Mucosa of rectum (tissue), 2 donors: ENCODE results near the gene SHQ1.
A peak's percentile ranks its signal among the peaks of the same experiment; 100 is the strongest.
"Not testable (repeated sequence)": the region's sequence is repeated elsewhere in the genome, so short reads cannot be mapped to it uniquely, and the experiment has no call there.

Source experiments
- H3K27ac ChIP-seq, 2 donors: one replicate each; pipeline ENCODE4 v1.7.0; 2013; ENCODE audit warnings: inconsistent platforms in 2 of 2, low read depth in 2 of 2, low read length in 2 of 2
- H3K27me3 ChIP-seq, 2 donors: one replicate each; pipeline ENCODE4 v1.7.0; 2013; ENCODE audit warnings: low read length in 2 of 2; ENCODE audit not compliant: control insufficient read depth in 2 of 2, insufficient read depth in 2 of 2
- H3K36me3 ChIP-seq, 2 donors: one replicate each; pipeline ENCODE4 v1.7.0; 2013; ENCODE audit warnings: low read length in 2 of 2; ENCODE audit not compliant: control insufficient read depth in 2 of 2, insufficient read depth in 2 of 2
- H3K4me1 ChIP-seq, 2 donors: one replicate each; pipeline ENCODE4 v1.7.0; 2013; ENCODE audit warnings: low read length in 2 of 2, mild to moderate bottlenecking in 1 of 2; ENCODE audit not compliant: control insufficient read depth in 2 of 2, insufficient read depth in 2 of 2
- H3K4me3 ChIP-seq, 2 donors: one replicate each; pipeline ENCODE4 v1.7.0; 2013; ENCODE audit warnings: low read length in 2 of 2
- H3K9ac ChIP-seq, 2 donors: one replicate each; pipeline ENCODE4 v1.7.0; 2013; ENCODE audit warnings: low read length in 2 of 2, low read depth in 1 of 2, mild to moderate bottlenecking in 1 of 2
- H3K9me3 ChIP-seq, 2 donors: one replicate each; pipeline ENCODE4 v1.7.0; 2013; ENCODE audit warnings: low read length in 2 of 2; ENCODE audit not compliant: control insufficient read depth in 2 of 2
- donor health status: healthy.
- donor health status: Normal muscosa, but diverticular disease.

Gene SHQ1

DNA sequence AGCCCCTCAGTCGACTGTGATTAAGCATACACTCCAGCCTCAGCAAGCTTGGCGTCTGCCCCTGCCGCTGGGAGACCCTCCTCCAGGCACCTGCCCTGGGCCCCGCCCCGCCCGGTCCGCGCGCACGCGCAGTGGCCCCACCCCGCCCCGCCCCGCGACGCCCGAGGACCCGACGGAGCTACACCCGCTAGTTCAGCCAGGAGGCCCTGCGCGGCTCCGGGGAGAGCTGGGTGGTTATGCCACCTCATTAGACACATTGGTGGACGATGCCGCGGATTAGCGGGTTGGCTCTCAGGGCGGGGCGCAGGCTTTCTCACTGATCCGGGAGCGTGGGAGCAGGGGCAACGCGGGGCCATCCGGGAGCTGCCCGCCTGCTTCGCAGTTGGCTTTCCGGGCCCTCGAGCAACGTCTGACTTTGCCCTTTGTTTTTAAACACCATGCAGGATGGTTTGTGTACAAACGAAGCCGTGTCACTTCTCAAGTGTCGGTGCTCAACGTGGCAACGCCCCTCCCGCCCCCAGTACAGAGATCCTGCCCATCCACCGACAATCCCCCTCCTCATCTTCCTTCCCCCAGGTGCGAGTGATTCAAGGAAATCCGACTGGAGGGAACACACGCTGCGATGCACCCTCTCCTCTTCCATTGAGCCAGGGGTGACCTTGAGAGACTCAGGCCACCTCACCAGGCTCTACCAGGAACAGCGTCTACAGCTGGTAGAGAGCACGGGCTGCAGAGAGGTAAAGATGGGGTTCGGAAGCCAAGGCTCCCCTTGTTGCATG lies 109.3 kb downstream of the SHQ1 start:
- Histone ChIP-seq H3K27ac (no peak overlapping the region), H3K9ac (peak overlapping the region; percentile 41 to 58), H3K36me3 (no peaks in the 10 kb centered on the region), H3K9me3 (no peaks in the 10 kb centered on the region), H3K4me1 (peaks cover 3 to 13% of the 10 kb centered on the region in 2 donors), H3K4me3 (peak overlapping the region; percentile 60 to 65), H3K27me3 (peaks cover 0 to 3% of the 10 kb centered on the region in 2 donors)

GRCh38 chr3:72735072-72735471 lies 113.2 kb downstream of the SHQ1 start:
- peaks cover 3 to 13% of the 10 kb centered on the region in 2 donors for H3K4me1 ChIP-seq
- not testable (repeated sequence) for H3K9me3 ChIP-seq, H3K4me3 ChIP-seq, H3K36me3 ChIP-seq, H3K27ac ChIP-seq, H3K9ac ChIP-seq, H3K27me3 ChIP-seq

DNA sequence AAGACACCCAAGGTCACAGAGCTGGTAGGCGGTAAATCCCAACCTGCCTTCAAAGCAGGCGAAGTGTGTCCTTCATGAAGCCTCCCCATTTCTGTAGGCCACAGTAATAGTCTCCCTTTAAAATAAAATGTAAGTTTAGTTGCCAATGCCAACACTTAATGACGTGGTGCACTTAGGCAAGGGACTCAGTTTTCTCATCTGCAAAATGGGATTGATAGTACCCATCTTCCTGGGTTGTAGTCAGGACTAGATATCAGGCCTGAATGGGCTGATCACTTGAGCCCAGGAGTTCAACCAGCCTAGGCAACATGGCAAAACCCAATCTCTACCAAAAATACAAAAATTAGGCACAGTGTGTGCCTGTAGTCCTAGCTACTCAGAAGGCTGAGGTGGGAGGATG lies 114.6 kb downstream of the SHQ1 start:
- Histone ChIP-seq H3K4me1 (peaks cover 0 to 5% of the 10 kb centered on the region in 2 donors), H3K9me3 (peaks cover 0 to 3% of the 10 kb centered on the region in 2 donors), H3K27me3 (peaks cover 3% of the 10 kb centered on the region in 2 donors), H3K9ac (no peak overlapping the region), H3K4me3 (no peak overlapping the region), H3K36me3 (no peaks in the 10 kb centered on the region), H3K27ac (no peak overlapping the region)

- H3K9ac ChIP-seq, H3K4me1 ChIP-seq, H3K27me3 ChIP-seq, H3K4me3 ChIP-seq, H3K9me3 ChIP-seq, H3K36me3 ChIP-seq, H3K27ac ChIP-seq: not testable (repeated sequence)
Measured at GRCh38 chr3:72732666-72733345, 115.4 kb downstream of the SHQ1 start.

DNA sequence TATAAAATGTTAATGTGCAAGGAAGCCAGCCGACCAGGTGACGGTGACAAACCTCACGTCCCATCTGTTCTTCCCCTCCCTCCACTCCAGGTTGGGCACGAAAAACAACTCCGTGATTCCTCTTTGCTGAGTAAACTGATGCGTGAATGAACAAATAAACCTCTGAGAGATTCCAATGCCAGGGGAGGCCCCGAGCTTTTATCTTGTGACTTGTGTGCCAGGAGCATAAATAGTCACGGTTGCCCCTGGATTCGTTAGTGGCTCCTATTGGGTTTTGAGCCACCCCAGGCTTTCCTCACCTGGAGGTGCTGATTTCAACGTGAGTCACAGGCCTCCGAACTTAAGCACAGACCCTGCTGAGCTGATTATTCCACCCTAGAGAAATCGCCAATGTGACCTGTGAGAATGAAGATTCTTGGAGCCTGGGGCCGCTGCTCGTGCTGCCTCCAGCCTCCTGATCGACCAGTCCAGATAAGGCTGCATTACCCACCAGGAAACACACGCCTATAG lies 119.2 kb downstream of the SHQ1 start:
- H3K9me3 ChIP-seq, result peaks cover 0 to 3% of the 10 kb centered on the region in 2 donors
- peaks cover 0 to 6% of the 10 kb centered on the region in 2 donors for H3K27me3 ChIP-seq
- H3K9ac ChIP-seq, result no peak overlapping the region
- H3K36me3 ChIP-seq, result no peaks in the 10 kb centered on the region
- H3K4me1 ChIP-seq, result no peaks in the 10 kb centered on the region
- no peak overlapping the region for H3K27ac ChIP-seq
- H3K4me3 ChIP-seq, result no peak overlapping the region

DNA sequence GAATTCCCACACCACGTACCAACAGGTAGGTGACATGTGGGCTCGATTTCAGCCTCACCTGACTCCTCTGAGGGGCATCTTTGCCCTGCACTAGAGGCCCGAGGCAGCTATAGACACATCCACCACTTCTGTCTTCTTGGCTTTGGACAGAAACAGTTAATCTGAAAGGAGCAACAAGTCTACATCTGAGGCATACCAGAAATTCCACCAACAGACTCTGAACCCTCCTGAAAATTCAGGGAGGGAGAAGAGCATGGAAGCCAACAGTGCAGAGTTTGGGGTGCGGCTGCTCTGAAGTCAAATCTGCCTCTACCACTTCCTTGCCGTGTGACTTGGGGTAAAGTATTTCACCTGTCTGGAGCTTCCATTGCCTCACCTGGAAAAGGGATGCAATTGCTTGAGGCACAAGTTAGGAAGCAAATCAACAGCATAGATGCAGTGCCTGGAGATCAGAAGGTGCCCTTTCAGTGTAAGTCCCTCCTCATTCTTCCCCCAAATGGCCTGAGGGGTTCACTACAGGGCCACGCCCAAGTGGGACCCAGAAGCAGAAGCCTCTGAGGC lies 119.8 kb downstream of the SHQ1 start:
- Histone ChIP-seq H3K4me3 (no peak overlapping the region), H3K27ac (no peak overlapping the region), H3K9me3 (peaks cover 0 to 3% of the 10 kb centered on the region in 2 donors), H3K27me3 (peaks cover 0 to 6% of the 10 kb centered on the region in 2 donors), H3K4me1 (no peaks in the 10 kb centered on the region), H3K9ac (no peak overlapping the region), H3K36me3 (no peaks in the 10 kb centered on the region)

DNA sequence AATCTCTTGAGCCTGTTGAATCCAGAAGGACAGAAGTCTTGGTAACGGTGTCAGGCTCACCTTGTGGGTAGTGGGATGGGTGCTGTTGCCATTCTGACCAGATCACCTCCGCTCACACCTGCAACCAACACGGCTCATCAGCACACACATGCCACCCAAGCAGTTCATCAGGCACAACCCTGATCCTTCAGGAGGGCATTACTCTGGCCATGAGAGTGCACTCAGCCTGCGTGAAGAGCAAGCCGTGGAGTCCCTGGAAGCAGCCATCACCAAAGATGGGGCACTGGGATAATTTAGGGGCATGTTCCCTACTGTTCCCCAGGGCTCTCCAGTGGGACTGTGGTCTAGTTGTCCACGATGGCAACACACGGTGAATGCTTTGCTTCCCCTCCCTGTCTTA lies 120.5 kb downstream of the SHQ1 start:
- Histone ChIP-seq H3K4me3 (no peak overlapping the region), H3K27me3 (peaks cover 0 to 6% of the 10 kb centered on the region in 2 donors), H3K4me1 (no peaks in the 10 kb centered on the region), H3K36me3 (no peaks in the 10 kb centered on the region), H3K9ac (no peak overlapping the region), H3K27ac (no peak overlapping the region), H3K9me3 (no peaks in the 10 kb centered on the region)

- Histone ChIP-seq H3K9me3 (no peaks in the 10 kb centered on the region), H3K27ac (no peak overlapping the region), H3K4me3 (no peak overlapping the region), H3K36me3 (no peaks in the 10 kb centered on the region), H3K4me1 (no peaks in the 10 kb centered on the region), H3K27me3 (peaks cover 0 to 6% of the 10 kb centered on the region in 2 donors), H3K9ac (no peak overlapping the region)
Measured at GRCh38 chr3:72727172-72727571, 121.1 kb downstream of the SHQ1 start.

- Histone ChIP-seq H3K27me3 (peaks cover 0 to 6% of the 10 kb centered on the region in 2 donors), H3K9ac (no peak overlapping the region), H3K27ac (no peak overlapping the region), H3K4me3 (no peak overlapping the region), H3K9me3 (no peaks in the 10 kb centered on the region), H3K4me1 (no peaks in the 10 kb centered on the region), H3K36me3 (no peaks in the 10 kb centered on the region)
Measured at GRCh38 chr3:72725229-72725628, 123.0 kb downstream of the SHQ1 start.

GRCh38 chr3:72724070-72724469 lies 124.2 kb downstream of the SHQ1 start:
- Histone ChIP-seq H3K27me3 (peaks cover 0 to 6% of the 10 kb centered on the region in 2 donors), H3K27ac (no peak overlapping the region), H3K9me3 (no peaks in the 10 kb centered on the region), H3K4me1 (no peaks in the 10 kb centered on the region), H3K9ac (no peak overlapping the region), H3K36me3 (no peaks in the 10 kb centered on the region), H3K4me3 (no peak overlapping the region)
